Mucosa of descending colon (tissue), 3 donors: ENCODE data around the gene FGB. TPM values are rescaled to one million over a fixed set of nuclear protein-coding genes. Genes with fewer than 3 reads are reported as not detected.
A peak's percentile ranks its signal among the peaks of the same experiment; 100 is the strongest.

Experiments
- ATAC-seq: fragments of 200-7000 bp; cut with Tn5 transposase; one replicate; pipeline ENCODE4 v1.9.1; 2020; ENCODE audit warnings: mild to moderate bottlenecking, moderate library complexity
- DNase-seq, 3 donors: peaks; one replicate each; pipeline ENCODE4 v3.0.0-alpha.2; 2020
- H3K36me3 ChIP-seq: fragments of 200-600 bp; one replicate; pipeline ENCODE4 v1.8.0; 2021; ENCODE audit warnings: low read depth, mild to moderate bottlenecking
- H3K4me1 ChIP-seq: fragments of 200-600 bp; one replicate; pipeline ENCODE4 v1.8.0; 2021; ENCODE audit warnings: low read depth, mild to moderate bottlenecking
- H3K4me3 ChIP-seq: fragments of 200-600 bp; one replicate; pipeline ENCODE4 v1.8.0; 2021; ENCODE audit warnings: mild to moderate bottlenecking
- H3K9me3 ChIP-seq: fragments of 200-600 bp; one replicate; pipeline ENCODE4 v1.8.0; 2021; ENCODE audit warnings: mild to moderate bottlenecking
- CTCF ChIP-seq: fragments of 200-600 bp; IDR thresholded peaks from one replicate; pipeline ENCODE4 v1.8.0; 2022; ENCODE audit warnings: antibody characterized with exemption, mild to moderate bottlenecking
- intact Hi-C, 2 donors: fragments of 100-400 bp; cut with DNase I in 1 of 2; cut with micrococcal nuclease in 1 of 2; formaldehyde crosslinking; loops; one replicate each; pipeline versions ENCODE4 v1.11.0 to v1.11.1; 2022; cut with DNase I, micrococcal nuclease
- total RNA-seq, 3 donors: library from RNA; stranded (reverse); fragmentation: NEBNext Ultra II Directional in 2 of 3; extraction: Animal tissue kit (Norgen Biotek cat#: 25700) in 2 of 3; gene quantifications; one replicate each; pipeline versions ENCODE4 v1.2.1 to v1.2.4, GENCODE V29; 2021 to 2023
- donor health status: DM: no; HTN: no; CAD: no; lungs with moderate emphysema.
- donor health status: DM: no; HTN: no; CAD: no.
- donor health status: DM: no; HTN: yes; CAD: no.

The FGB gene
- total RNA-seq, 3 donors from 2014 or later: 0.63 to 1.0 TPM; not detected in 1

DNA sequence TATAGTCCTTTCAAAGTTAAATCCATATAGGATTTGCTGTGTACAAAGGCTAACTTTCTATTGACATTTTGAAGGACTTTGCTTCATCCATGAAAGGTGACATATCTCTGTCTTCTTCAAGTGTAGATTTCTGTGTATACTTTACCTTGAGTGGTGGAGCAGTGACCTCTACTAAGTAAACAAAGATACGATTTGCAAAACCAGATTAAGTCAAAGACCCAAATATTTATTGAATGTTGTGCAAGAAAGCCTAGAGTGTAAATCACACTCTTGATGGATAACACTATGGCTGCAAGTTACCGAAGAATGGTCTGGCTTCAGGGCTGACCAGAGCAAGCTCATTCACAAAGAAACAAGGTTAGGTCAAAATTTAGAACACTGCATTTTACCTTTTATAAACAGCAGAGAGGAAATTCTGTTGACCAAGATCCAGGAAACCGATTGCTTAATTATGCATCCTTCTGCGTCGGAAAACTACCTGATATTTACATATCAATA lies 55.1 kb downstream of the FGB start:
- ATAC-seq: peak; percentile 84

GRCh38 chr4:154618708-154619315 lies 56.0 kb downstream of the FGB start:
- intact Hi-C loops: loop anchor here in 1 of 2 donors (2.0 kb wide), 1 partner anchor 60 kb away; no protein-coding TSS in a partner anchor
- peak; percentile 82 for ATAC-seq
- no peaks in the 10 kb centered on the region for H3K36me3 ChIP-seq
- DNase-seq: peak in 2 of 3 donors; percentile 73 to 93
- no peak overlapping the region for H3K4me3 ChIP-seq
- TF ChIP-seq CTCF: peak; percentile 38
- H3K9me3 ChIP-seq: no peaks in the 10 kb centered on the region
- H3K4me1 ChIP-seq: peaks cover 19% of the 10 kb centered on the region

More for the DNA sequence above, 55.1 kb downstream of the FGB start:
- TF ChIP-seq CTCF: no peak
- H3K4me1 ChIP-seq: peaks cover 19% of the 10 kb centered on the region
- no peak for DNase-seq
- intact Hi-C loops: loop anchor here in 1 of 2 donors (2.0 kb wide), 1 partner anchor 59 kb away; no protein-coding TSS in a partner anchor
- H3K36me3 ChIP-seq: no peaks in the 10 kb centered on the region
- no peak overlapping the region for H3K4me3 ChIP-seq
- no peaks in the 10 kb centered on the region for H3K9me3 ChIP-seq

GRCh38 chr4:154620111-154620510 lies 57.3 kb downstream of the FGB start:
- H3K4me1 ChIP-seq: peaks cover 19% of the 10 kb centered on the region
- ATAC-seq: no peak
- intact Hi-C loops: loop anchor here in 1 of 2 donors (10.0 kb wide), 1 partner anchor 65 kb away; the partner anchor contains the start of gene PLRG1

More at GRCh38 chr4:154620111-154620510, 57.3 kb downstream of the FGB start:
- no peak overlapping the region for H3K4me3 ChIP-seq
- TF ChIP-seq CTCF: no peak
- no peaks in the 10 kb centered on the region for H3K36me3 ChIP-seq
- H3K9me3 ChIP-seq: no peaks in the 10 kb centered on the region
- no peak for DNase-seq

Other genes with a start within 250 kb of the FGB start
- 1 to 10 TPM in 2 of 3 donors, under 1 TPM in 1; 0.58 to 9.6 (median 1.1) TPM for gene DCHS2, start 71.2 kb upstream of the FGB start, total RNA-seq
- 10 to 100 TPM; 58.1 to 69.4 (median 63.1) TPM for gene PLRG1, start 12.6 kb upstream of the FGB start, total RNA-seq
- gene FGA, start 27.7 kb downstream of the FGB start, total RNA-seq: under 1 TPM in 1 of 3 donors, not detected in 2; 0.84 TPM
- gene FGG, start 49.6 kb downstream of the FGB start, total RNA-seq: under 1 TPM in 1 of 3 donors, not detected in 2; 0.69 TPM
- gene LRAT, start 181.0 kb downstream of the FGB start, total RNA-seq: 1 to 10 TPM in 1 of 3 donors, under 1 TPM in 2; 0.14 to 3.2 (median 0.17) TPM
- not detected for gene RBM46, start 218.3 kb downstream of the FGB start, total RNA-seq